Testis (tissue), 3 donors: ENCODE measurements around the gene LRFN2. TPM values are rescaled to one million over a fixed set of nuclear protein-coding genes. Genes with fewer than 3 reads are reported as not detected.

Source experiments
- DNase-seq: peaks from one replicate; pipeline ENCODE4 v3.0.0-alpha.2; 2019
- H3K27ac ChIP-seq, 2 donors: fragments of 200-600 bp; sonication (generic); one replicate each; pipeline ENCODE4 v1.5.1; 2019
- H3K27me3 ChIP-seq: fragments of 200-600 bp; sonication (generic); one replicate; pipeline ENCODE4 v1.5.1; 2019
- H3K36me3 ChIP-seq: fragments of 200-600 bp; sonication (generic); one replicate; pipeline ENCODE4 v1.5.1; 2017; ENCODE audit warnings: low read depth; ENCODE audit errors: missing control alignments
- H3K4me1 ChIP-seq: fragments of 200-600 bp; sonication (generic); one replicate; pipeline ENCODE4 v1.5.1; 2019
- H3K4me3 ChIP-seq, 2 donors: fragments of 200-600 bp; sonication (generic); one replicate each; pipeline ENCODE4 v1.5.1; 2017 to 2019
- H3K9me3 ChIP-seq: fragments of 200-600 bp; sonication (generic); one replicate; pipeline ENCODE4 v1.5.1; 2017
- POLR2A ChIP-seq: fragments of 450-650 bp; IDR thresholded peaks from one replicate; pipeline ENCODE4 v1.6.1; 2017; ENCODE audit warnings: antibody characterized with exemption, mild to moderate bottlenecking, moderate library complexity
- WGBS, 2 donors: methylation state at CpG; one replicate each; pipeline ENCODE4 v1.1.5; 2018; 5-methylcytosine and 5-hydroxymethylcytosine counted together
- intact Hi-C: fragments of 100-400 bp; cut with DNase I; formaldehyde crosslinking; loops from one replicate; pipeline ENCODE4 v1.15.1; 2023; ENCODE audit warnings: low total_unique reads
- polyA plus RNA-seq: library from polyadenylated mRNA; stranded (reverse); fragments of 350-450 nt; fragmentation: Illumina TruSeq; extraction: RNeasy Lipid Tissue Mini Kit (QIAGEN cat#74804); gene quantifications from one replicate; pipeline ENCODE4 v1.2.3, GENCODE V29; 2014; ENCODE audit warnings: low read depth, low replicate concordance; ENCODE audit not compliant: insufficient read depth
- total RNA-seq, 2 donors: library from RNA; depleted of rRNA; stranded (reverse); fragments of >200 nt; gene quantifications; one replicate each; pipeline ENCODE4 v1.2.3, GENCODE V29; 2016
- TF ChIP-seq, protein P1 (sequence below), 3 experiments: fragments of 450-650 bp in 2 of 3; fragments of 200-600 bp in 1 of 3; sonication (generic) in 1 of 3; IDR thresholded peaks; one replicate each; pipeline ENCODE4 v1.5.1; 2016 to 2019; ENCODE audit warnings: antibody characterized with exemption in 3 of 3, mild to moderate bottlenecking in 2 of 3, moderate library complexity in 1 of 3

The LRFN2 gene
- total and polyA plus RNA-seq, 3 donors from 2014 or later = 1.1 to 3.3 (median 1.6) TPM

DNA sequence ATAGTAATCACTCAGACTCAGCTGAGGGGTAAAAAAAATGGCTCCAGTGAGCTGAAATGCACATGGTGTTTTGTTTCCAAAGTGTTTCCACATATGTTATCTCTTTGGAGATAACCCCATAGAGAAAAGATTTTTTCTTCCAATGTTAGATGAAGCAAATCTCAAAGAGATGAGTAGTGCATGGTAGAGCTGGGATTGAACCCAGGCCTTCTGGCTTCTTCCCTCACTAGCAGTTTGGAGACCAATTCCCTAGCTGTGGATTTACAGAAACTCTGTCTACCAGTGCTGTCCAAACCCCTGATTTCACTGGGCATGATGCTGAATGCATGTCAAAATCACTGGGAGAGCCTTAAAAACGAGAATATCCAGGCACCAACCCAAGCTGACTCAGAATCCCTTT, 165.1 kb downstream of the LRFN2 start:
- no peak overlapping the region for H3K4me3 ChIP-seq
- TF ChIP-seq, protein P1, sequence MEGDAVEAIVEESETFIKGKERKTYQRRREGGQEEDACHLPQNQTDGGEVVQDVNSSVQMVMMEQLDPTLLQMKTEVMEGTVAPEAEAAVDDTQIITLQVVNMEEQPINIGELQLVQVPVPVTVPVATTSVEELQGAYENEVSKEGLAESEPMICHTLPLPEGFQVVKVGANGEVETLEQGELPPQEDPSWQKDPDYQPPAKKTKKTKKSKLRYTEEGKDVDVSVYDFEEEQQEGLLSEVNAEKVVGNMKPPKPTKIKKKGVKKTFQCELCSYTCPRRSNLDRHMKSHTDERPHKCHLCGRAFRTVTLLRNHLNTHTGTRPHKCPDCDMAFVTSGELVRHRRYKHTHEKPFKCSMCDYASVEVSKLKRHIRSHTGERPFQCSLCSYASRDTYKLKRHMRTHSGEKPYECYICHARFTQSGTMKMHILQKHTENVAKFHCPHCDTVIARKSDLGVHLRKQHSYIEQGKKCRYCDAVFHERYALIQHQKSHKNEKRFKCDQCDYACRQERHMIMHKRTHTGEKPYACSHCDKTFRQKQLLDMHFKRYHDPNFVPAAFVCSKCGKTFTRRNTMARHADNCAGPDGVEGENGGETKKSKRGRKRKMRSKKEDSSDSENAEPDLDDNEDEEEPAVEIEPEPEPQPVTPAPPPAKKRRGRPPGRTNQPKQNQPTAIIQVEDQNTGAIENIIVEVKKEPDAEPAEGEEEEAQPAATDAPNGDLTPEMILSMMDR (IDR thresholded peaks at IDR 0.05) = no peak
- no peak for TF ChIP-seq POLR2A
- no peak for DNase-seq
- no peaks in the 10 kb centered on the region for H3K9me3 ChIP-seq
- H3K27me3 ChIP-seq = no peaks in the 10 kb centered on the region
- no peaks in the 10 kb centered on the region for H3K4me1 ChIP-seq
- no peaks in the 10 kb centered on the region for H3K36me3 ChIP-seq
- 83 to 87% methylated on average over 1 of the region's 1 CpG for WGBS, 2 donors
- no peak overlapping the region for H3K27ac ChIP-seq
- intact Hi-C loops = no loop called here

DNA sequence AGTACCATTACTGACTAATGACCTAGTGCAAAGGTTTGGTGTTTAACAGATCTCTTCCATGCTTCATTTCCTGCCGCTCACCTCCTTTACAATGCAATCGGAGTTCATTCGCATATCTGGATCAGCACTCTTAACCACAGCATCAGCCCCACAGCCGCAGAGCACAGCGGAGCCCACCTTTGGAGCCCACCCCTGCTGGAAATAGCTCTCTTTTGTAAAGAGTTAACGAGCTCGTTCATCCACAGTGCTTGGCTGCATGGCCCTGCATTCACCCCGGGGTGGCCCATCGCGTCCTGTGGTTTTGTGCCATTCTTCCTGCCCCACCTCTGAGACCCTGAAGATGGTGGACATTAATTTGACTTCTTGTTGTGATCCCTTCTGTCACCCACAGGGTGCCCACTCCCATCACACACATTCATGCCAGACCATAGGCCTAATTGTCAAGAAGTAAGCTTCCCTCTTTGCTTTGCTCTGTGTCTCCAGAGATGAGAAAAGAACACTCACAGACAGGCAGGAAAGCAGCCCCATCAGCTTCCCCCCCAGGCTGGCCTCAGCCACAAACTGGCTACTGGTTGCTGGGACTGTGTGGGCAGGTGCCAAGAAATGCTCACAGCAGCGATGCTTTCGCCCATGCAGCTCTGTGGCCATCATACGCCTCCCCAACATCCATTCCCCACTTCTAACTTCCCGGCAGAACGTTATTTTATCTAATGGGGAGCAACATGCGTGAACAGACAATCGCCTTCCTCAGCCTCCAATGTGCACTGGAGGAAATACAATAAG, 167.0 kb downstream of the LRFN2 start:
- intact Hi-C loops = no loop called here
- Histone ChIP-seq H3K27me3 (no peaks in the 10 kb centered on the region), H3K4me1 (no peaks in the 10 kb centered on the region), H3K27ac (no peak overlapping the region), H3K9me3 (no peaks in the 10 kb centered on the region), H3K4me3 (no peak overlapping the region), H3K36me3 (no peaks in the 10 kb centered on the region)
- DNase-seq = no peak
- TF ChIP-seq POLR2A = no peak
- TF ChIP-seq, protein P1 (IDR thresholded peaks at IDR 0.05) = no peak
- WGBS, 2 donors = 89 to 92% methylated on average over 17 of the region's 17 CpGs

DNA sequence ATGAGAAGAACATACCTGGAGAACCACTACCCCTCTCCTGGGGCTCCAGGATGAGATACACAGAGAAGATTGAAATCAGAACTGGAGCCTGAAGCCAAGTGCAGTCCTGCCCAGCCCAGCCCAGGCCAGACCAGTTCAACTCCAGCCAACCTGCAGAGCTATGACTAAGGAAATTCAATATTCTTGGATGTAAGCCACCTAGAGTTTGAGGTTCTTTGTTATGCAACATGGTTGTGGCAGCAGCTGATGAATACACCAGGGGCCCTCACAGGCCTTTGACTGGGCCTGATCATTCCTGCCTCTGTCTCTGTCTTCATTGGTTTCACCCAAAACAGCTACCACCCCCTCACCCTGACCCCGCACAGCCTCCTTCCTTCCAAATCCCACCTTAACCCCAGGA, 167.8 kb downstream of the LRFN2 start:
- Histone ChIP-seq H3K4me1 (no peaks in the 10 kb centered on the region), H3K36me3 (no peaks in the 10 kb centered on the region), H3K27me3 (no peaks in the 10 kb centered on the region), H3K4me3 (no peak overlapping the region), H3K9me3 (no peaks in the 10 kb centered on the region), H3K27ac (no peak overlapping the region)
- DNase-seq = no peak
- 91 to 94% methylated on average over 1 of the region's 1 CpG for WGBS, 2 donors
- intact Hi-C loops = no loop called here
- TF ChIP-seq, protein P1 (IDR thresholded peaks at IDR 0.05) = no peak
- TF ChIP-seq POLR2A = no peak

DNA sequence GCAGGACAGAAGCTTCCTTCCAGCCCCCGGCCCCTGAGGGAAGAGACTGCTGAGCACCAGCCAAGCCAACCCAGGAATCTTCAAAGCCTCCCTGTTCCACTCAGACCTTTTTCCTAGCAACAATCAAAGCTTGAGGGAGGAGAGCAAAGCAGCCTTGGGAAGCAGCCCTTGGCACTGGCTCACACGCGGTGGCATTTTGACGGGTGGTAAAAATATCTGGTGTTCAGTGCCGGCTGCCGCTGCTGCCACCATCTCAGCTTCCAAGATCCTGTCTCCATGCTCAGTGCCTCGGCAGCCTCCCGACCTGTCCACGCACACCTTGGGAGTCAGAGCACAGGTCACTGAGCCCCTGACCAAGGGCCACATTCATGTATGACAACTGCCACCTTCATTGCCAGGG, 170.1 kb downstream of the LRFN2 start:
- no peak for DNase-seq
- TF ChIP-seq, protein P1 (IDR thresholded peaks at IDR 0.05) = no peak
- no peak for TF ChIP-seq POLR2A
- intact Hi-C loops = no loop called here

DNA sequence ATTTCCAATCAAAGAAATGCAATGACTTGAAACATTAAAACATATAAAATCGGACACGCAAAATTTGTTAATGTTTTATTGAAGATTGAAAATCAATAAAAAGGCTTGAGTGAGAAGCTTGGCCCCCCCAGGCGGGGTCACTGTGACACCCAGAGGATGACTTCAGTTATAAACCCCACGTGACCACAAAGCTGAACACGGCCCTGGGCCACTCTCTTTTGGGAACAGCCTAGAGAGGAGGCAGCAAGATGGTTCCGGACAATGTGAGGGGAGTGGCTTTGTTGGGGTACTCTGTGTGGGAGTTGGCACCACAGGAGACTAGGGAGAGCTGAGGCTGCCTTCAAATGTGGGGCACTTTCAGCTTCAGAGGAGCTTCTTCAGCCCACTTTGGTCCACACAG, 172.5 kb downstream of the LRFN2 start:
- TF ChIP-seq, protein P1 (IDR thresholded peaks at IDR 0.05) = no peak
- no peak for TF ChIP-seq POLR2A
- no peak for DNase-seq
- Histone ChIP-seq H3K36me3 (no peaks in the 10 kb centered on the region), H3K4me1 (no peaks in the 10 kb centered on the region), H3K27ac (no peak overlapping the region), H3K4me3 (no peak overlapping the region), H3K27me3 (no peaks in the 10 kb centered on the region), H3K9me3 (no peaks in the 10 kb centered on the region)
- intact Hi-C loops = no loop called here
- WGBS, 2 donors = 86 to 93% methylated on average over 6 of the region's 6 CpGs

More for the DNA sequence above, 170.1 kb downstream of the LRFN2 start:
- Histone ChIP-seq H3K36me3 (no peaks in the 10 kb centered on the region), H3K9me3 (no peaks in the 10 kb centered on the region), H3K4me1 (no peaks in the 10 kb centered on the region), H3K27me3 (no peaks in the 10 kb centered on the region), H3K4me3 (no peak overlapping the region), H3K27ac (no peak overlapping the region)
- 74 to 80% methylated on average over 6 to 9 of the region's 9 CpGs for WGBS, 2 donors
